Heart left ventricle (tissue), 16 donors: ENCODE data around the gene IFT25. TPM values are rescaled to one million over a fixed set of nuclear protein-coding genes. Genes with fewer than 3 reads are reported as not detected.

Experiments used
- ATAC-seq, 4 donors: fragments of 200-7000 bp; cut with Tn5 transposase; one replicate each; pipeline ENCODE4 v1.9.1; 2020 to 2022; ENCODE audit warnings: moderate library complexity in 4 of 4, mild to moderate bottlenecking in 3 of 4, moderate number of reproducible peaks in 1 of 4
- DNase-seq, 5 donors: peaks; one replicate each; pipeline ENCODE4 v3.0.0-alpha.2; 2020
- H3K27ac ChIP-seq, 12 donors: fragments of 200-600 bp; sonication (generic) in 4 of 12; one replicate each; pipeline versions ENCODE4 v1.5.0 to v1.8.0; 2016 to 2022; ENCODE audit warnings: mild to moderate bottlenecking in 2 of 12
- H3K27me3 ChIP-seq, 9 donors: fragments of 200-600 bp; sonication (generic) in 2 of 9; one replicate each; pipeline versions ENCODE4 v1.5.1 to v1.8.0; 2016 to 2022; ENCODE audit warnings: mild to moderate bottlenecking in 3 of 9
- H3K36me3 ChIP-seq, 9 donors: fragments of 200-600 bp; sonication (generic) in 2 of 9; one replicate each; pipeline versions ENCODE4 v1.5.0 to v1.8.0; 2018 to 2022; ENCODE audit warnings: mild to moderate bottlenecking in 2 of 9
- H3K4me1 ChIP-seq, 12 donors: fragments of 200-600 bp; sonication (generic) in 4 of 12; one replicate each; pipeline versions ENCODE4 v1.5.0 to v1.8.0; 2016 to 2022; ENCODE audit warnings: mild to moderate bottlenecking in 3 of 12
- H3K4me3 ChIP-seq, 12 donors: fragments of 200-600 bp; sonication (generic) in 4 of 12; one replicate each; pipeline versions ENCODE4 v1.5.0 to v1.8.0; 2017 to 2022; ENCODE audit warnings: mild to moderate bottlenecking in 9 of 12, moderate library complexity in 4 of 12
- H3K9me3 ChIP-seq, 12 donors: fragments of 200-600 bp; sonication (generic) in 4 of 12; one replicate each; pipeline versions ENCODE4 v1.5.0 to v1.8.0; 2016 to 2022; ENCODE audit warnings: mild to moderate bottlenecking in 1 of 12
- POLR2A ChIP-seq, 2 donors: fragments of 450-650 bp; IDR thresholded peaks; one replicate each; pipeline ENCODE4 v1.6.1; 2017; ENCODE audit warnings: antibody characterized with exemption in 2 of 2, mild to moderate bottlenecking in 2 of 2, moderate library complexity in 2 of 2
- WGBS, 4 donors: extraction: QIAGEN DNeasy Blood & Tissue Kit in 2 of 4; methylation state at CpG; one replicate each; pipeline versions ENCODE4 v1.1.5 to v1.1.7; 2013 to 2018; 5-methylcytosine and 5-hydroxymethylcytosine counted together
- intact Hi-C, 10 donors: fragments of 100-400 bp; cut with DNase I; formaldehyde crosslinking; loops; one replicate each; pipeline versions ENCODE4 v1.11.1 to v1.14.2; 2022
- polyA plus RNA-seq, 2 donors: library from polyadenylated mRNA; stranded (reverse); fragments of 200-250 nt; gene quantifications; one replicate each; pipeline ENCODE4 v1.2.3, GENCODE V29; 2013
- total RNA-seq, 9 donors: library from RNA; depleted of rRNA in 2 of 9; stranded (reverse); fragments of >200 nt in 2 of 9; fragmentation: NEBNext Ultra II Directional in 3 of 9; extraction: Animal tissue kit (Norgen Biotek cat#: 25700) in 3 of 9; gene quantifications; one replicate each; pipeline versions ENCODE4 v1.1.0 to v1.2.4, GENCODE V29; 2016 to 2023
- TF ChIP-seq, protein P1 (sequence below), 12 donors: fragments of 200-600 bp; sonication (generic) in 4 of 12; IDR thresholded peaks; one replicate each; pipeline versions ENCODE4 v1.5.0 to v1.8.0; 2018 to 2022; ENCODE audit warnings: antibody characterized with exemption in 12 of 12, mild to moderate bottlenecking in 5 of 12
- donor health status: ischemic (EF 13 %, LVEDD 7.1; RV severe dilation, severe dysfunction).
- donor health status: healthy with polysubstance abuse.
- donor health status: DM: no; HTN: yes; CAD: no.
- donor health status: DM: no; HTN: no; CAD: no.
- donor health status: ischemic (EF 25% LVEDD 6.9; RV normal size, moderate dysfunction).
- donor health status: ischemic (EF 25% LVEDD 5.7; RV mildly dilated, moderate dysfunction).
- donor health status: healthy.
- donor health status: DM: yes; HTN: yes; CAD: no.
- donor health status: ischemic (EF 35%, LVEDD 5.7; RV mildly dilated, moderate dysfunction).
- donor health status: nonischemic (EF 11% LVEDD 7.7; RV severe dilation, severe dysfunction).
- donor health status: DM: yes; HTN: yes; CAD: no.
- donor health status: PGD.
- donor health status: ischemic (EF 29% LVEDD 5.4; RV normal size, mild dysfunction).
- donor health status: nonischemic (EF 23%, LVEDD 6.1; RV moderate dilation, normal function).

IFT25 gene
- total and polyA plus RNA-seq, 11 donors = 6.5 to 17.6 (median 11.6) TPM

DNA sequence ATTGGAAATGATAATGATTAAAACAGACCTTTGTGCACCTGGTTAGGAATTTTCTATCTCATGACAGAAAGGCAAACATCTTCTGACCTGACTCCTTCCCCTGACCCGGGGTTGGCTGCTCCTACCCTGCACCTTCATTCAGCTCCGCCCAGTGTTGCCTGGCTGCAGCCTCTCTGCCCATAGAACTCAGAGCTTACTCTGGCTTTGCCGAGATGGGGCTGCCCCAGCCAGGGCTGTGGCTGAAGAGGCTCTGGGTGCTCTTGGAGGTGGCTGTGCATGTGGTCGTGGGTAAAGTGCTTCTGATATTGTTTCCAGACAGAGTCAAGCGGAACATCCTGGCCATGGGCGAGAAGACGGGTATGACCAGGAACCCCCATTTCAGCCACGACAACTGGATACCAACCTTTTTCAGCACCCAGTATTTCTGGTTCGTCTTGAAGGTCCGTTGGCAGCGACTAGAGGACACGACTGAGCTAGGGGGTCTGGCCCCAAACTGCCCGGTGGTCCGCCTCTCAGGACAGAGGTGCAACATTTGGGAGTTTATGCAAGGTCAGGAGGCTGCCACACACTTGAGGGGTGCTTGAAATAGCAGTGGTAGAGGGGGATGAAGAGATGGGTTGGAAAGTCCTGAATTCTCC, 51.4 kb downstream of the IFT25 start, which contains the start of gene DIO1:
TSS of gene DIO1 (plus strand) at position 189 of the 638 bp plus-strand sequence. CDS start at position 213, 24 bp downstream.
- no peak for ATAC-seq
- TF ChIP-seq POLR2A (IDR thresholded peaks at IDR 0.05) = no peak
- TF ChIP-seq, protein P1, sequence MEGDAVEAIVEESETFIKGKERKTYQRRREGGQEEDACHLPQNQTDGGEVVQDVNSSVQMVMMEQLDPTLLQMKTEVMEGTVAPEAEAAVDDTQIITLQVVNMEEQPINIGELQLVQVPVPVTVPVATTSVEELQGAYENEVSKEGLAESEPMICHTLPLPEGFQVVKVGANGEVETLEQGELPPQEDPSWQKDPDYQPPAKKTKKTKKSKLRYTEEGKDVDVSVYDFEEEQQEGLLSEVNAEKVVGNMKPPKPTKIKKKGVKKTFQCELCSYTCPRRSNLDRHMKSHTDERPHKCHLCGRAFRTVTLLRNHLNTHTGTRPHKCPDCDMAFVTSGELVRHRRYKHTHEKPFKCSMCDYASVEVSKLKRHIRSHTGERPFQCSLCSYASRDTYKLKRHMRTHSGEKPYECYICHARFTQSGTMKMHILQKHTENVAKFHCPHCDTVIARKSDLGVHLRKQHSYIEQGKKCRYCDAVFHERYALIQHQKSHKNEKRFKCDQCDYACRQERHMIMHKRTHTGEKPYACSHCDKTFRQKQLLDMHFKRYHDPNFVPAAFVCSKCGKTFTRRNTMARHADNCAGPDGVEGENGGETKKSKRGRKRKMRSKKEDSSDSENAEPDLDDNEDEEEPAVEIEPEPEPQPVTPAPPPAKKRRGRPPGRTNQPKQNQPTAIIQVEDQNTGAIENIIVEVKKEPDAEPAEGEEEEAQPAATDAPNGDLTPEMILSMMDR (IDR thresholded peaks at IDR 0.05) = no peak
- H3K9me3 ChIP-seq = no peaks in the 10 kb centered on the region
- H3K4me3 ChIP-seq = no peak within 1 kb of the TSS
- peak within 1 kb of the TSS in 2 of 12 donors; percentile 19 to 85 for H3K27ac ChIP-seq
- H3K36me3 ChIP-seq = no peaks in the 10 kb centered on the region
- no peaks in the 10 kb centered on the region for H3K27me3 ChIP-seq
- DNase-seq = no peak
- intact Hi-C loops = loop anchor here in 2 of 10 donors (5.0 to 10.0 kb wide), 2 partner anchors 53 to 161 kb away; partner anchors contain the start of genes IFT25 (in 2 of the 2), LRRC42 (in 2 of the 2), TCEANC2 (in 1 of the 2) and TMEM59 (in 1 of the 2)
- peaks cover 0 to 61% (median 7%) of the 10 kb centered on the region in 12 donors for H3K4me1 ChIP-seq
- 78 to 82% (median 80%) methylated on average over 12 to 14 of the region's 14 CpGs for WGBS, 4 donors

DNA sequence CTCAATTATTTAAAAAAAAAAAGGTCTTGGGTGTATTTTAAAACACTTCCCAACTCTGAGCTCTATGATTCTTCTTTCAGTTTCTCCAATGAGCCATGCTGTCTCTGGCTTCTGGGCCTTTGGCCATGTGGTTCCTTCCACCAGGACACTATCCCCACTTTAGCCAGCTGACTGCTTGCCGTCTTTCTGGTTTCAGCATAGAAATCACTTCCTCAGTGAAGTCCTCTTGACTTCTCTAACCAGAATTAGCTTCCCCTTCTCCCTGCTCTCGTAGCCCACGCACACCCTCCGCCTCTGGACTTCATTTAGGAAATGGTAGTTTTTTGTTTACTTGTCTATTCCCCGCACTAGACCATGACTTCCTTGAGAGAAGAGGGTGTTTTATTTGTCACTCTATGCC, 52.6 kb downstream of the IFT25 start:
- no peak overlapping the region for H3K4me3 ChIP-seq
- peaks cover 0 to 9% (median 0%) of the 10 kb centered on the region in 9 donors for H3K36me3 ChIP-seq
- peak overlapping the region in 2 of 12 donors; percentile 19 to 85 for H3K27ac ChIP-seq
- peaks cover 0 to 69% (median 8%) of the 10 kb centered on the region in 12 donors for H3K4me1 ChIP-seq
- WGBS, 4 donors = 59 to 81% (median 72%) methylated on average over 5 of the region's 5 CpGs
- intact Hi-C loops = loop anchor here in 2 of 10 donors (5.0 to 10.0 kb wide), 2 partner anchors 54 to 162 kb away; partner anchors contain the start of genes IFT25 (in 2 of the 2), LRRC42 (in 2 of the 2), TCEANC2 (in 1 of the 2) and TMEM59 (in 1 of the 2)
- no peak for TF ChIP-seq POLR2A (IDR thresholded peaks at IDR 0.05)
- TF ChIP-seq, protein P1 (IDR thresholded peaks at IDR 0.05) = no peak
- no peaks in the 10 kb centered on the region for H3K9me3 ChIP-seq
- peak in 1 of 4 donors; percentile 18 for ATAC-seq
- H3K27me3 ChIP-seq = no peaks in the 10 kb centered on the region
- peak in 4 of 5 donors; percentile 23 to 34 (median 28) for DNase-seq

DNA sequence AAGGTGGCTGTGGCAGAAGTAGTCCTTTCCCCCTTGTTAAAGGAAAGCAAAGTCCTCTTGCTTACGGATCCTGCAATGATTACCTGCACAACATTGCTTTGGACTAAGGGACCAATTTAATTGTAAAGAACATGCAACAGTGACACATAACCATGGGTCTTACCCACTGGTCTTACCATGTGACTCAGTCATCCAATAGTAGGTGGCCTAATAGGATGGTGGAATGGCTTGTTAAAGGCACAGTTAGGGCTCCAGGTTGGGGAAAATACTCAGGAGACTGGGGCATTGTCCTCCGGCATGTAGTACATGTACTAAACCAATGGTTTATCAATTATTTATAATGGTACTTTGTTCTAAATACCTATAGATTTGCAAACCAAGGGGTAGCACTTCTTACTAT, 53.8 kb downstream of the IFT25 start:
- H3K9me3 ChIP-seq = no peaks in the 10 kb centered on the region
- no peak for TF ChIP-seq POLR2A (IDR thresholded peaks at IDR 0.05)
- intact Hi-C loops = loop anchor here in 4 of 10 donors (2.0 to 10.0 kb wide), 4 partner anchors 53 to 163 kb away; partner anchors contain the start of genes IFT25 (in 3 of the 4), LRRC42 (in 3 of the 4), TCEANC2 (in 1 of the 4) and TMEM59 (in 1 of the 4)
- 62 to 97% (median 96%) methylated on average over 2 of the region's 2 CpGs for WGBS, 4 donors
- H3K4me3 ChIP-seq = no peak overlapping the region
- no peak for DNase-seq
- peaks cover 0 to 22% (median 5%) of the 10 kb centered on the region in 9 donors for H3K36me3 ChIP-seq
- peaks cover 0 to 62% (median 8%) of the 10 kb centered on the region in 12 donors for H3K4me1 ChIP-seq
- peak overlapping the region in 1 of 12 donors; percentile 85 for H3K27ac ChIP-seq
- no peak for ATAC-seq
- H3K27me3 ChIP-seq = no peaks in the 10 kb centered on the region

DNA sequence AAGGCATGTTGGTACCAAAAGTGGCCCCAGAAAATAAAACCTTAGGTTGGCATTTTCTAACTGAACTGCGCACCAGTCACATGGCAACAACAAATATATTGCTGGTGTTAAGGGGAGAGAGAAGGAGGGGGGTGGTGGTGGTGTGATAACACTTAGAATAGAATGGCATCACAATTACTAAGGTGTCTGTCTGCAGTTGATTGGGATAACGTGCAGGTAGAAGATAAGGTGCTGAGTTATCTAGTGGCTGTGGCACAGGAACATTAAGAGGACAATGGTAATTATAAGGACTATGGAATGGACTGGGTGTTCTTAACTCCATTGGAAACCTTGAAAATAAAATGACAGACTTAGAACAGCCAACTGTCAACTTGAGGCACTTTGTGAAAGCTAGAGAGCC, 54.5 kb downstream of the IFT25 start:
- 75 to 88% (median 81%) methylated on average over 2 of the region's 2 CpGs for WGBS, 4 donors
- no peak for ATAC-seq
- TF ChIP-seq POLR2A (IDR thresholded peaks at IDR 0.05) = no peak
- TF ChIP-seq, protein P1 (IDR thresholded peaks at IDR 0.05) = no peak

More for the DNA sequence above, 54.5 kb downstream of the IFT25 start:
- no peak for DNase-seq
- Histone ChIP-seq H3K4me1 (peaks cover 0 to 56% (median 8%) of the 10 kb centered on the region in 12 donors), H3K36me3 (peaks cover 0 to 28% (median 9%) of the 10 kb centered on the region in 9 donors), H3K27ac (peak overlapping the region in 1 of 12 donors; percentile 92), H3K4me3 (peak overlapping the region in 1 of 12 donors; percentile 100), H3K27me3 (no peaks in the 10 kb centered on the region), H3K9me3 (no peaks in the 10 kb centered on the region)
- intact Hi-C loops = loop anchor here in 4 of 10 donors (2.0 to 10.0 kb wide), 4 partner anchors 54 to 164 kb away; partner anchors contain the start of genes IFT25 (in 3 of the 4), LRRC42 (in 3 of the 4), TCEANC2 (in 1 of the 4) and TMEM59 (in 1 of the 4)
